ENCODE measurements around the gene NPAS3.

Gene NPAS3

GRCh38 chr14:33381717-33382116 lies 443.0 kb downstream of the NPAS3 start:
- no peak for DNase-seq (ENCODE audit: low read depth)

DNA sequence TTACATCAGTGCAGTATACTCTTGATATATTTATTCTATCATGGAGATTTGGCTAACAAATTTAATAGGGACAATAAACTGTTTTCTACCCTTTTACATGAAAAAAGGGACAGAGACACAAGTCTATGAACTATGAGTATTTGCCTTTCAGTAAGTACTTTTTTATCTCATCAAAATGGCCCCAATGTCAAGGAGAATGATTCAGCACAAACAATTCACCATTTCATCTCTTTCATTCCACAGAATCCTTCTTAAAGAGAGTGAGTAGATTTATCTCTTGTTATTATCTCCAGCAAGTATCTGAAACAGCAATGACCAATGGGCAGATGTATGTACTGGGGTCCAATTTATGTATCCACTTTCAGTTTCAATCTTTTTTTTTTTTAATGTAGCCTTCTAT lies 447.5 kb downstream of the NPAS3 start:
- no peak for DNase-seq (ENCODE audit: low read depth)

DNA sequence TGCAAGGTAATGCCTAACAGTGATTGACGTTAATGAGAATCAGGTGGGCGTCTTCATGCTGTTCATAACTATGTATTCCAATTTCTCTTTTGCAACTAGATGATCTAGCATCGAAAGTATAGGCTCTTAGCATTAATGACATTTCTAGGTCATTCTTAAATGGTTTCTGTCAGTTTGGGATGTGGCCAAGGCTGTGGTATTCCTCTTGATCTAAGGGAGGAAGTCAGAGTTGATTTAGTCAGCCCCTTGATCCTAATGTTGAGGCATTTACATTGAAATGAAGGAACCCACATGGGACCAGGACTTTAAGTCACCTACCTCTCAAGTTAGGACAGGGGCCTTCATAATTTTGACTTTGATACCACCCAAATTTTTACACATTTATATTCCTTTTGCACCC lies 448.1 kb downstream of the NPAS3 start:
- DNase-seq (ENCODE audit: low read depth), result no peak

GRCh38 chr14:33390335-33390734 lies 451.7 kb downstream of the NPAS3 start:
- no peak for DNase-seq (ENCODE audit: low read depth)

GRCh38 chr14:33393231-33393894 lies 454.7 kb downstream of the NPAS3 start:
- no peak for DNase-seq (ENCODE audit: low read depth)

GRCh38 chr14:33393895-33394368 lies 455.3 kb downstream of the NPAS3 start:
- DNase-seq (ENCODE audit: low read depth), result no peak

- DNase-seq (ENCODE audit: low read depth), result no peak
Measured at GRCh38 chr14:33401311-33401710, 462.6 kb downstream of the NPAS3 start.

GRCh38 chr14:33402604-33403003 lies 463.9 kb downstream of the NPAS3 start:
- no peak for DNase-seq (ENCODE audit: low read depth)

DNA sequence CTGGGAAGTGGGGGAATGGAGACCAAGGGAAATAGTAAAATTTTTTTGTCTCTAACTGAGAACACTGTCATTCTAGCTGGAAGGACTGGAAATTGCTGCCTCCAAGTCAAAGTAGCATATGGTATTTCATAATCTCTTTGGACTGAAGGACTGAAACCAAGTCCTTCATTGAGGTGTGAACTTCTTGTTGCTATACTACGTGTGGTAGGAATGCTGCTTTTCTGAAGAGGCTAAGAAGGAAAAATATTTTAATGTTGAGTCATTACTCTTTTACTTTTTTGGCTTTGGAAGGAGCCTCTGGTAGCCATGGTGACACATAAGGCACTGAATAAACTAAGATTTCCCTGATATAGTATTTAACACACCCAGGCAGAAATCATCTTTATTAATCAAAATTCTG lies 465.4 kb downstream of the NPAS3 start:
- no peak for DNase-seq (ENCODE audit: low read depth)

DNA sequence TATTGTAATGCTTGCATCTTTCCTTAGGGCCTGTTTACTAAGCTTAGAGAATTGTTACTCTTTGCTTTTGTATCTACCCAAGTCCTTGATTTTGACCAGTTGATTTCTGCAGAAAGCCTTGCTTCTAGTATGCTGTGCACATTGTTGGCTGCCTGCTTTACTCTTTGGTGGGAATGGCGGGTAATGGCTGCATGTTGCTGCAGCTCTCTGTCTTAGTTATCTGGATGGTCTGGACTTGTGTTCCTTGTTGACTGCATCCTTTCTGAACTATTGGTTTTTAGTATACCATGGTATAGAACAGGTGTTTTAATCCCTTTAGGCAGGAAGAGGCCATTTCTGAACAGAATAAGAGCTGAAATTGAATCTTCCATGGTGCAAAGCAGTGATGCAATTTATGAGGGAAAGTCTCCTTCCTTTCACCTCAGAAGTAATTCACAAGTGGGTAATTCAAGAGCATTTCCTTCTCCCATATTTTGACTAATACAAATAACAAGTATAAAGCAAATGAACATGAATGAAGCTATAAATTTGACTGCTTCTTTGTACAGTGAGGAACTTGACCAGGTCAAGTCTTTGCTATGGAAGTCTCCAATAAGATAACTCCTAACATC lies 466.4 kb downstream of the NPAS3 start:
- no peak for DNase-seq (ENCODE audit: low read depth)

- DNase-seq (ENCODE audit: low read depth), result no peak
Measured at GRCh38 chr14:33406766-33407165, 468.1 kb downstream of the NPAS3 start.

DNA sequence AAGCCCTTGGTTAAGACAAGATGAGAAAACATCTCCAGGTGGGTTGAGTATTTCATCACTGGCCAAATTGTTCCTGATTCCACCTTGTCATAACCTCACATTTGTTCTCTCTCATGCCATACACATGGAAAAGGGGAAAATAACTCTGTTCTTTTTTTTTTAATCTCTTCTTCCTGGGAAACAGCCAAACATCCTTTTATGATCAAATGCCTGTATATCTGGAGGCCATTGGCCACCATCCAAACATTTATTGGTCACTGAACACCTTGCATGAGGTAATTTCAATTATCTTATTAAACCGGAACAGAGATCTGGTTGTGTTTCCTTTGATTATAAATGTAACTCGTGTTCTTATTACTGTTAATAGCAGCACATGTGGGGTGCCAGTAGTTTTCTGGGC lies 469.6 kb downstream of the NPAS3 start:
- no peak for DNase-seq (ENCODE audit: low read depth)

- DNase-seq (ENCODE audit: low read depth), result no peak
Measured at GRCh38 chr14:33412450-33412849, 473.8 kb downstream of the NPAS3 start.

DNA sequence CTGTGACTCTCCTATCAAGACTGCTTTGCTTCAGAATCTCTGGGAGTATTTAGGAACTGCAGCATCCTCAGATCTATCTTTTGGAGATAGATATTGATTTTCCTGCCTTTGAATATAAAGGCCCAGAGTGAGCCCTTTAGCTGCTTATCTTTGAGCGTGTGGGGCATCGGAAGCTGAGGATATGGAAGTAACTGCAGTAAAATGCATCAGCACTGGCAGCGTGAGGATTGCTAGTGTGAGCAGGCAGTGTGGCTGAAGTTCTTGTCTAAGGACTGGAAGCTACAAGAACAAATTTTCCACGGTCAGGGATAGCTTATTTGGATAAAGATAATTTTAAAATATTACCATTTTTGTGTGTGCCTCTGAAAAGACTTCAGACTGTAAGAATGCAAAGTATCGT lies 474.7 kb downstream of the NPAS3 start:
- DNase-seq (ENCODE audit: low read depth), result no peak

- DNase-seq (ENCODE audit: low read depth), result no peak
Measured at GRCh38 chr14:33414041-33414440, 475.4 kb downstream of the NPAS3 start.

GRCh38 chr14:33420051-33420627 lies 481.5 kb downstream of the NPAS3 start:
- DNase-seq (ENCODE audit: low read depth), result no peak

DNA sequence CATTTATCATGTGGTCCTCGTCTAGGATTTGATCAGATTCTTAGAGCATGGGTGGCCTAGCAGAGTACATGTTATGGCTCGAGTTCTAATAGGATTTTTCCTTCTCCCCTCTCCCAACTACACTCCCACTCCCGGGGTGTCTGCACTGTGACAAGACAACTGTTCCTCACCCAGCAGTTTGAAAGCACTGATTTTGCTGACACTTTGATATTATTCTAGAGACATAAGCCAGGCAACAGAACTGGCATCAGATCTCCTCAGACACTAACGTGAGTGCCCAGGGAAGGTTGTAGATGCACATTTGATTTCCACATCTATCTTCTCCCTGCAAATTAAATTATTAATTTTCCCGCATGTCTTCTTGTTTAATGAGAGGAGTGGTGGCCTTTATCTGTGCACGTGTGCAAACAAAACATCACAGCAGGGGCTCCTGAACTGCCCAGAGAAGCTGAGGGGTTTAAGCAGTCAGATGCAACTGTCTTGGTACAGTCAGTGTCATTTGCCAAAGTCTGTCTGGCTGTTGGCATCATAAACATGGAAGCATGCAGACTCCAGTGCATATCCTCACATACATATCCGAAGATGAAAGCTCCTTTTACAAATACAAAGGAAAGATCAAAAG lies 491.8 kb downstream of the NPAS3 start:
- DNase-seq (ENCODE audit: low read depth), result no peak

DNA sequence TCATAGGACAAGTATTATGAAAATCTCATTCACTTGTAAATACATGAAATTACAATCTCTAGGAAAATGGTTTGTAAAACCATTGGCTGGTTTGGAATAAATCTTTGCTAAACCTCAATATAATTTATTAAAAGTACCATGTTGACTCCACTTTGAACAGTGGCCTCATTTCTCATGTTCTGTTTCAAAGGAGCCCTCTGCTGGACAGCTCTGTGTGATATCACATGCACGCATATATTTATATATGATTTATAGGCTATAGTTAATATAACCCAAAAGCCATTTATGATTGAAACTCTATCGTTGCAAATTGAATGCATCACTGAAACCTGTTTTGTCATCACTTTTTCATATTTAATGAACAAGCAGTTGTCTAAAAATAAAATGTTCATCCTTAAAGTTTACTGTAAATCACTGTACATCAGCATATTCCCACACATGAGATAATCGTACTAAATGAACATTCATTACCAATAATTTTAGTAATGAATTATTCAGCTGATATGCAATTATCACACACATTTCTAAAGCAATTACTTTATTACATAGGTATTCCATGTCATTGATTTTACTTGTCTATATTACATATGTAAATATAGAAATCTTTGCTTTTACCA lies 493.8 kb downstream of the NPAS3 start:
- no peak for DNase-seq (ENCODE audit: low read depth)

DNA sequence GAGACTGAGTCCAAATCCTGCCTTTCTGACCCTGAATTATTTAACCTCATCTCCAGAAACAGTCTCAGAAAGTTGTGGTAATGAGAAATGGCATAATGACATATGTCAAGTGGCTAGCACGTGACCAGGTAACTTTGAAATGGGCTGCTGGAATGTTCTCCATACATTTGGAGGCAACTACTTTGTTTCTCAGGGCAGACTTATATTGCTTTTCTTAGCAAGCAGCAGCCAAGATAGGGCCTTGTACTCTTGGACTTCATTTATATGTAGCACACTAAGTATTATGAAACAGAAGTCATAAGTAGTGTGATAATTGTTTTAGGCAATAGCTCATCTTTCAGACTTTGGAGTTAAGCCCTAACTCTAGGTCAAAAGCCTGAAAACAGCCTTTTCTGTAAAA lies 494.7 kb downstream of the NPAS3 start:
- DNase-seq (ENCODE audit: low read depth), result no peak

GRCh38 chr14:33435911-33436689 lies 497.4 kb downstream of the NPAS3 start:
- DNase-seq (ENCODE audit: low read depth), result no peak

DNA sequence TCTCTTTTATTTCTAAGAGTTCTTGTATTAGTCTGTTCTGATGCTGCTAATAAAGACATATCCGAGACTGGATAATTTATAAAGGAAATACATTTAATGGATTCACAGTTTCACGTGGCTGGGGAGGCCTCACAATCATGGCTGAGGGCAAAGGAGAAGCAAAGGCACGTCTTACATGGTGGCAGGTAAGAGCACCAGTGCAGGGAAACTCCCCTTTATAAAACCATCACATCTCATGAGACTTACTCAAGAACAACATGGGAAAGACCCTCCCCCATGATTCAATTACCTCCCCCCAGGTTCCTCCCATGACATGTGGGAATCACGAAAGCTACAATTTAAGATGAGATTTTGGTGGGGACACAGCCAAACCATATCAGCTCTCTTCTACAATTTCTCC lies 503.0 kb downstream of the NPAS3 start:
- no peak for DNase-seq (ENCODE audit: low read depth)

GRCh38 chr14:33444136-33444535 lies 505.5 kb downstream of the NPAS3 start:
- no peak for DNase-seq (ENCODE audit: low read depth)
